GM18508 (cell line): ENCODE data around the gene LKAAEAR1.
"Not testable (repeated sequence)": the region's sequence is repeated elsewhere in the genome, so short reads cannot be mapped to it uniquely, and the experiment has no call there.

ENCODE experiments used
- ATAC-seq: cut with Tn5 transposase; IDR thresholded peaks from one replicate; pipeline ENCODE4 v1.9.1; 2021; ENCODE audit warnings: moderate number of reproducible peaks; ENCODE audit not compliant: insufficient read depth, unreplicated experiment

LKAAEAR1 gene

GRCh38 chr20:64099880-64100565 lies 15.8 kb upstream of the LKAAEAR1 start:
- ATAC-seq, result no peak

DNA sequence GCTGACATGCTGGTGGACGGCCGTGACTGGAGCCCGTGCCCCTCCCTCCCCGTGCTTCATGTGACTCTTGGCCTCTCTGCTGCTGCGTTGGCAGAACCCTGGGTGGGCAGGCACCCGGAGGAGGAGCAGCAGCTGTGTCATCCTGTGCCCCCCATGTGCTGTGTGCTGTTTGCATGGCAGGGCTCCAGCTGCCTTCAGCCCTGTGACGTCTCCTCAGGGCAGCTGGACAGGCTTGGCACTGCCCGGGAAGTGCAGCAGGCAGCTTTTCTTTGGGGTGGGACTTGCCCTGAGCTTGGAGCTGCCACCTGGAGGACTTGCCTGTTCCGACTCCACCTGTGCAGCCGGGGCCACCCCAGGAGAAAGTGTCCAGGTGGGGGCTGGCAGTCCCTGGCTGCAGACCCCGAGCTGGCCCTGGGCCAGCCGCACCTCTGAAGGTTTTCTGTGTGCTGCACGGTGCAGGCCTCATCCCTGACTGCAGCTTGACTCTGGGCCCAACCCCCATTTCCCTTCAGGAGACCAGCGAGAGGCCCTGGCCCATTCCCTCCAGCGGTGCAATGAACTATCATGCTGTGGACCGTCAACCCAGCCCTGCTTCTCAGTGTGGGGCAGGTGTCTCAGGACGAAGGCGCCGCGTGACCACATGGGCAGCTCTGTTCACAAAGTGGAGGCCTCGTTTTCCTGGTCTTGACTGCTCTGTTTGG lies 15.0 kb upstream of the LKAAEAR1 start:
- ATAC-seq, result no peak

DNA sequence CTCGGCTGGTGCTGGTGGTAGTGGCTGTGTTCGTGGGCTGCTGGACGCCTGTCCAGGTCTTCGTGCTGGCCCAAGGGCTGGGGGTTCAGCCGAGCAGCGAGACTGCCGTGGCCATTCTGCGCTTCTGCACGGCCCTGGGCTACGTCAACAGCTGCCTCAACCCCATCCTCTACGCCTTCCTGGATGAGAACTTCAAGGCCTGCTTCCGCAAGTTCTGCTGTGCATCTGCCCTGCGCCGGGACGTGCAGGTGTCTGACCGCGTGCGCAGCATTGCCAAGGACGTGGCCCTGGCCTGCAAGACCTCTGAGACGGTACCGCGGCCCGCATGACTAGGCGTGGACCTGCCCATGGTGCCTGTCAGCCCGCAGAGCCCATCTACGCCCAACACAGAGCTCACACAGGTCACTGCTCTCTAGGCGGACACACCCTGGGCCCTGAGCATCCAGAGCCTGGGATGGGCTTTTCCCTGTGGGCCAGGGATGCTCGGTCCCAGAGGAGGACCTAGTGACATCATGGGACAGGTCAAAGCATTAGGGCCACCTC lies 14.3 kb upstream of the LKAAEAR1 start:
- ATAC-seq, result no peak

GRCh38 chr20:64096535-64096934 lies 12.3 kb upstream of the LKAAEAR1 start:
- no peak for ATAC-seq

GRCh38 chr20:64095927-64096326 lies 11.7 kb upstream of the LKAAEAR1 start:
- no peak for ATAC-seq

GRCh38 chr20:64095455-64095854 lies 11.3 kb upstream of the LKAAEAR1 start:
- ATAC-seq, result no peak

- no peak for ATAC-seq
Measured at GRCh38 chr20:64093013-64093503, 8.9 kb upstream of the LKAAEAR1 start.

DNA sequence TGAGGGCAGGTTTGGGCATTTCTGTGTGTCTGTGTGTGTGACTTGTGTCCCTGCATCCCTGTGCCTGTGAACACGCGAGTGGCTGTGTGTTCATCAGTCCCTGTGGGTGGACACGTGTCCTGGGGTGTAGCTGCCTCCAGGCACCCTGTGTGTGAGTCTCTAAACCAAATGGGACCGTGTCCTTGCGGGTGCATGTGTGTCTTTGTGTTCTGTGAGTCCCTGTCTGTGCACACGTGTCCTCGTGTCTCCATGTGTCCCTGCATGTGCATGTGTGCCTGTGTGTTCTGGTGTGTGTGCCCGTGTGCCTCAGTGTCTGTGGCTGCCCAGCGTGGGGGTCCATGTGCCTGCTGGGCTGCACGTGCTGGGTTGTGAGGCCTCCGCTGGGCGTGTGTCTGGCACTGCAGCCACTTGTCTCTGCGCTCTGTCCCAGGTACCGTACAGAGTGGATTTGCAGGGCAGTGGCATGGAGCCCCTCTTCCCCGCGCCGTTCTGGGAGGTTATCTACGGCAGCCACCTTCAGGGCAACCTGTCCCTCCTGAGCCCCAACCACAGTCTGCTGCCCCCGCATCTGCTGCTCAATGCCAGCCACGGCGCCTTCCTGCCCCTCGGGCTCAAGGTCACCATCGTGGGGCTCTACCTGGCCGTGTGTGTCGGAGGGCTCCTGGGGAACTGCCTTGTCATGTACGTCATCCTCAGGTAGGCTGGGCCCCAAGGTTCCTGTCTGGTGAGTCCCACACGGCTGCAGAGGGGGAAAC lies 8.2 kb upstream of the LKAAEAR1 start:
- ATAC-seq, result no peak

- no peak for ATAC-seq
Measured at GRCh38 chr20:64091770-64092169, 7.6 kb upstream of the LKAAEAR1 start.

DNA sequence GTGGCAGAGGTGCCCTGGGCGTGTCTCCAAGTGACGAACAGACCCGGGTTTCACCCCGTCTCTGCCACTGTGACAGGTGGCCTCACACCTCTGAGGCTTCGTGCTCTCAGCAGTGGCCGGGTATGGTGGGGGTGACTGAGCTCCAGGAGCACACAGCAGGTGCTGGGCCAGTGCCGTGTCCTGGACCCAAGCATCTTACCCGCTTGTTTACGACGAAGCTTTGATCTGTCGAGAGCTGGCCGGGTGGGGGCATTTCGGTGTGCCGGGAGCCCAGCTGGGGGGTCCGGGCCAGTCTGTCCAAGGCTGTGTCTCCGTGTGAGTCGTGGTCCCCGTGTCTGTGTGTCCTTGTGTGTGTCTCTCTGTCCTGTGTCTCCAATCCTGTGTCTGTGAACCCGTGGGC lies 7.1 kb upstream of the LKAAEAR1 start:
- ATAC-seq, result no peak

- ATAC-seq, result no peak
Measured at GRCh38 chr20:64090165-64090564, 6.0 kb upstream of the LKAAEAR1 start.

- ATAC-seq, result not testable (repeated sequence)
Measured at GRCh38 chr20:64088586-64088985, 4.4 kb upstream of the LKAAEAR1 start.

- not testable (repeated sequence) for ATAC-seq
Measured at GRCh38 chr20:64087226-64087825, 3.1 kb upstream of the LKAAEAR1 start.

GRCh38 chr20:64086801-64087200 lies 2.6 kb upstream of the LKAAEAR1 start:
- ATAC-seq, result no peak

GRCh38 chr20:64084685-64085152 lies 521 bp upstream of the LKAAEAR1 start:
- ATAC-seq, result no peak

- no peak for ATAC-seq
Measured at GRCh38 chr20:64083378-64083803, 807 bp downstream of the LKAAEAR1 start.

GRCh38 chr20:64082820-64083377 lies 1.3 kb downstream of the LKAAEAR1 start:
- no peak for ATAC-seq

- ATAC-seq, result no peak
Measured at GRCh38 chr20:64082126-64082731, 2.0 kb downstream of the LKAAEAR1 start.

DNA sequence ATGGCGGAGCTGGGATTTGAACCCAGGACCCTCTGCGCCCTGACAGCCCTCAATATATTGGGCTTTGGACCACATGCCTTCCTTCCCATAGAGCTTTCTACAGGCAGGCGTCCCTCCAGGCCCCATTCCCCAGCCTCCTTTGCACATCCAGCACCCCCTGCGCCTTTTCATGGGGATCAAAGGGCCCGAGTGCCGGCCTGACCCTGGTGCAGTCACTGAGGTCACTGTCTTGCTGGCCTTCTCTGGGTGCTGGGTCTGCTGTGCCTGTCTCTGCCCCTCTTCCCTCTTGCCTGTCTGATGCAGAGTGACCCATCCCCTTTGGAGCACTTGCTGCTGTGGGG lies 2.6 kb downstream of the LKAAEAR1 start:
- no peak for ATAC-seq
